ENCODE measurements around the gene EIF3J.

GRCh38 chr15:44585633-44586032 is 48.7 kb downstream of the EIF3J start:
- TF ChIP-seq CTCF (conservative IDR thresholded peaks at IDR 0.05) (no peak), ZFX (IDR thresholded peaks at IDR 0.05) (no peak)

Measured in C4-2B (cell line).